Mesendoderm (in vitro differentiated cells): Measurements from ENCODE around the gene SPATA32.

ENCODE experiments used
- DNase-seq: peaks from one replicate; pipeline ENCODE4 v3.0.0; 2013
- H2AK5ac ChIP-seq: 2 replicates; pipeline ENCODE4 v1.6.1; 2013; ENCODE audit warnings: low read length, inconsistent platforms
- H2BK120ac ChIP-seq: 2 replicates; pipeline ENCODE4 v1.6.1; 2013; ENCODE audit warnings: low read depth, mild to moderate bottlenecking, low read length, moderate library complexity, mixed read lengths
- H2BK15ac ChIP-seq: replicated peaks from 2 replicates; pipeline ENCODE4 v1.6.1; 2013; ENCODE audit warnings: low read depth, mild to moderate bottlenecking, moderate library complexity
- H2BK5ac ChIP-seq: 2 replicates; pipeline ENCODE4 v1.6.1; 2013; ENCODE audit warnings: low read length, inconsistent platforms
- H3K18ac ChIP-seq: 2 replicates; pipeline ENCODE4 v1.6.1; 2013; ENCODE audit warnings: mild to moderate bottlenecking, low read length, mixed read lengths
- H3K23ac ChIP-seq: one replicate; pipeline ENCODE4 v1.6.1; 2013; ENCODE audit warnings: low read length
- H3K27ac ChIP-seq: 2 replicates; pipeline ENCODE4 v1.5.1; 2013; ENCODE audit warnings: low read depth, mild to moderate bottlenecking, inconsistent platforms, low read length, moderate library complexity
- H3K27me3 ChIP-seq: 2 replicates; pipeline ENCODE4 v1.6.1; 2013; ENCODE audit warnings: low read length, control low read depth, mild to moderate bottlenecking, inconsistent platforms; ENCODE audit not compliant: insufficient read depth, poor library complexity
- H3K36me3 ChIP-seq: 2 replicates; pipeline ENCODE4 v1.6.1; 2013; ENCODE audit warnings: low read length, inconsistent platforms; ENCODE audit not compliant: control insufficient read depth, insufficient read depth
- H3K4ac ChIP-seq: one replicate; pipeline ENCODE4 v1.6.1; 2013; ENCODE audit warnings: low read depth, mild to moderate bottlenecking, low read length, moderate library complexity
- H3K4me1 ChIP-seq: 2 replicates; pipeline ENCODE4 v1.6.1; 2013; ENCODE audit warnings: low read depth, low read length, inconsistent platforms; ENCODE audit not compliant: control insufficient read depth
- H3K4me2 ChIP-seq: 2 replicates; pipeline ENCODE4 v1.6.1; 2013; ENCODE audit warnings: low read length
- H3K4me3 ChIP-seq: 2 replicates; pipeline ENCODE4 v1.5.1; 2013; ENCODE audit warnings: mild to moderate bottlenecking, low read length
- H3K56ac ChIP-seq: one replicate; pipeline ENCODE4 v1.6.1; 2013; ENCODE audit warnings: low read length
- H3K79me1 ChIP-seq: 2 replicates; pipeline ENCODE4 v1.6.1; 2013; ENCODE audit warnings: low read length, inconsistent platforms
- H3K79me2 ChIP-seq: 2 replicates; pipeline ENCODE4 v1.6.1; 2013; ENCODE audit warnings: mild to moderate bottlenecking, low read length; ENCODE audit not compliant: control insufficient read depth, insufficient read depth
- H3K9ac ChIP-seq: 2 replicates; pipeline ENCODE4 v1.6.1; 2013; ENCODE audit warnings: low read length, inconsistent platforms
- H4K5ac ChIP-seq: one replicate; pipeline ENCODE4 v1.6.1; 2013; ENCODE audit warnings: low read length
- H4K8ac ChIP-seq: one replicate; pipeline ENCODE4 v1.6.1; 2013; ENCODE audit warnings: low read depth, mild to moderate bottlenecking, control low read depth, low read length, moderate library complexity
- WGBS: extraction: QIAGEN DNeasy Blood & Tissue Kit; methylation state at CpG from one replicate; pipeline ENCODE4 v1.1.7; 2013; ENCODE audit warnings: low lambda C conversion rate, missing lambda C conversion rate; ENCODE audit not compliant: insufficient coverage; ENCODE audit errors: extremely low coverage; 5-methylcytosine and 5-hydroxymethylcytosine counted together

SPATA32 gene

GRCh38 chr17:45222289-45222995, 39.5 kb downstream of the SPATA32 start:
- Histone ChIP-seq H3K4me3 (no peak overlapping the region), H4K8ac (no peak overlapping the region), H3K79me1 (no peaks in the 10 kb centered on the region), H3K4ac (no peak overlapping the region), H3K23ac (no peak overlapping the region), H3K36me3 (no peaks in the 10 kb centered on the region), H3K18ac (no peak overlapping the region), H2BK15ac (no peak overlapping the region), H3K4me1 (no peaks in the 10 kb centered on the region), H3K27ac (no peak overlapping the region), H4K5ac (no peak overlapping the region), H3K9ac (peak overlapping the region; percentile 21), H3K27me3 (peaks cover 12% of the 10 kb centered on the region), H3K79me2 (no peaks in the 10 kb centered on the region), H3K56ac (no peak overlapping the region), H2AK5ac (no peak overlapping the region), H2BK5ac (no peak overlapping the region), H3K4me2 (peak overlapping the region; percentile 57), H2BK120ac (no peak overlapping the region)
- WGBS: no CpG with 5 or more reads among the region's 33 CpGs
- DNase-seq: peak; percentile 47

GRCh38 chr17:45222014-45222288, 39.9 kb downstream of the SPATA32 start:
- no peaks in the 10 kb centered on the region for H3K79me2 ChIP-seq
- peak overlapping the region; percentile 56 for H3K18ac ChIP-seq
- H3K23ac ChIP-seq: no peak overlapping the region
- H2AK5ac ChIP-seq: no peak overlapping the region
- no peak overlapping the region for H2BK15ac ChIP-seq
- H2BK120ac ChIP-seq: no peak overlapping the region
- no peak overlapping the region for H4K5ac ChIP-seq
- H3K27ac ChIP-seq: no peak overlapping the region
- no peaks in the 10 kb centered on the region for H3K79me1 ChIP-seq
- H4K8ac ChIP-seq: no peak overlapping the region
- peak overlapping the region; percentile 76 for H3K56ac ChIP-seq
- H3K4me2 ChIP-seq: peak overlapping the region; percentile 34
- no peak overlapping the region for H3K4ac ChIP-seq
- no peak for DNase-seq
- no peak overlapping the region for H2BK5ac ChIP-seq
- no peaks in the 10 kb centered on the region for H3K4me1 ChIP-seq
- no peak overlapping the region for H3K4me3 ChIP-seq
- no CpG with 5 or more reads among the region's 38 CpGs for WGBS
- H3K27me3 ChIP-seq: peaks cover 12% of the 10 kb centered on the region
- no peaks in the 10 kb centered on the region for H3K36me3 ChIP-seq
- H3K9ac ChIP-seq: no peak overlapping the region

- no peak for DNase-seq
- no peaks in the 10 kb centered on the region for H3K4me1 ChIP-seq
- no peak within 1 kb of the TSS for H3K27ac ChIP-seq
- no peak within 1 kb of the TSS for H2AK5ac ChIP-seq
- peak within 1 kb of the TSS; percentile 21 for H3K9ac ChIP-seq
- H3K79me2 ChIP-seq: no peaks in the 10 kb centered on the region
- peak within 1 kb of the TSS; percentile 57 for H3K4me2 ChIP-seq
- no peak within 1 kb of the TSS for H3K4ac ChIP-seq
- H3K27me3 ChIP-seq: peaks cover 12% of the 10 kb centered on the region
- peak within 1 kb of the TSS; percentile 76 for H3K56ac ChIP-seq
- no peak within 1 kb of the TSS for H3K4me3 ChIP-seq
- no peaks in the 10 kb centered on the region for H3K79me1 ChIP-seq
- H4K5ac ChIP-seq: no peak within 1 kb of the TSS
- peak within 1 kb of the TSS; percentile 56 for H3K18ac ChIP-seq
- no peak within 1 kb of the TSS for H4K8ac ChIP-seq
- no peaks in the 10 kb centered on the region for H3K36me3 ChIP-seq
- H3K23ac ChIP-seq: peak within 1 kb of the TSS; percentile 45
- H2BK120ac ChIP-seq: no peak within 1 kb of the TSS
- no peak within 1 kb of the TSS for H2BK5ac ChIP-seq
- no peak within 1 kb of the TSS for H2BK15ac ChIP-seq
- WGBS: no CpG with 5 or more reads among the region's 98 CpGs
These were observed 40.5 kb downstream of the SPATA32 start, which contains the start of gene FMNL1 for GRCh38 chr17:45221081-45222013. Gene FMNL1 (plus strand): TSS chr17:45221885. CDS start chr17:45222125, 240 bp downstream.

GRCh38 chr17:45220079-45220478, 41.8 kb downstream of the SPATA32 start:
- no peak overlapping the region for H2BK15ac ChIP-seq
- H3K36me3 ChIP-seq: no peaks in the 10 kb centered on the region
- WGBS: no CpG with 5 or more reads among the region's 3 CpGs
- H3K4me3 ChIP-seq: no peak overlapping the region
- H4K5ac ChIP-seq: no peak overlapping the region
- no peak overlapping the region for H2BK120ac ChIP-seq
- H3K56ac ChIP-seq: no peak overlapping the region
- no peak overlapping the region for H2AK5ac ChIP-seq
- no peak overlapping the region for H3K4me2 ChIP-seq
- H3K79me2 ChIP-seq: no peaks in the 10 kb centered on the region
- no peak for DNase-seq
- no peak overlapping the region for H3K18ac ChIP-seq
- no peak overlapping the region for H3K23ac ChIP-seq
- no peaks in the 10 kb centered on the region for H3K79me1 ChIP-seq
- no peaks in the 10 kb centered on the region for H3K4me1 ChIP-seq
- H3K4ac ChIP-seq: no peak overlapping the region
- H3K9ac ChIP-seq: no peak overlapping the region
- no peak overlapping the region for H4K8ac ChIP-seq
- peaks cover 12% of the 10 kb centered on the region for H3K27me3 ChIP-seq
- no peak overlapping the region for H2BK5ac ChIP-seq
- no peak overlapping the region for H3K27ac ChIP-seq

GRCh38 chr17:45218895-45219661, 42.8 kb downstream of the SPATA32 start:
- H3K18ac ChIP-seq: no peak overlapping the region
- H2BK5ac ChIP-seq: no peak overlapping the region
- no peak overlapping the region for H2BK15ac ChIP-seq
- H3K4ac ChIP-seq: no peak overlapping the region
- no CpG with 5 or more reads among the region's 12 CpGs for WGBS
- H2AK5ac ChIP-seq: no peak overlapping the region
- no peak overlapping the region for H3K9ac ChIP-seq
- H3K23ac ChIP-seq: no peak overlapping the region
- H3K4me3 ChIP-seq: no peak overlapping the region
- no peak overlapping the region for H3K27ac ChIP-seq
- H3K4me1 ChIP-seq: no peaks in the 10 kb centered on the region
- peaks cover 12% of the 10 kb centered on the region for H3K27me3 ChIP-seq
- no peak overlapping the region for H3K4me2 ChIP-seq
- H2BK120ac ChIP-seq: no peak overlapping the region
- no peak overlapping the region for H4K5ac ChIP-seq
- no peak overlapping the region for H3K56ac ChIP-seq
- H4K8ac ChIP-seq: no peak overlapping the region
- H3K79me2 ChIP-seq: no peaks in the 10 kb centered on the region
- H3K79me1 ChIP-seq: no peaks in the 10 kb centered on the region
- no peaks in the 10 kb centered on the region for H3K36me3 ChIP-seq
- peak; percentile 82 for DNase-seq
